B cell (primary cell): ENCODE results near the gene TNPO3. TPM values are rescaled to one million over a fixed set of nuclear protein-coding genes. Genes with fewer than 3 reads are reported as not detected.

Source experiments
- ATAC-seq: fragments of 200-7000 bp; cut with Tn5 transposase; one replicate; pipeline ENCODE4 v1.10.0; 2021; ENCODE audit warnings: low read depth, mild to moderate bottlenecking, moderate number of reproducible peaks, moderate library complexity
- CTCF ChIA-PET: fragments of 350-600 bp; sonication (Branson Sonifier 250); formaldehyde crosslinking; loops from one replicate; lab custom pipeline; 2021; ENCODE audit warnings: antibody characterized with exemption, inconsistent platforms; lab: Charles Lee
- POLR2A ChIA-PET: fragments of 350-600 bp; sonication (Branson Sonifier 250); formaldehyde crosslinking; loops from one replicate; lab custom pipeline; 2021; ENCODE audit warnings: antibody characterized with exemption; lab: Charles Lee
- DNase-seq: peaks from one replicate; pipeline ENCODE4 v3.0.0; 2013
- H2AFZ ChIP-seq: 2 replicates; pipeline ENCODE4 v1.6.1; 2012; ENCODE audit warnings: mild to moderate bottlenecking, low read depth, low read length; ENCODE audit not compliant: insufficient read depth, poor library complexity, severe bottlenecking
- H3K27ac ChIP-seq, 2 donors: 1 replicate in 1 of 2; 2 replicates in 1 of 2; pipeline ENCODE4 v1.5.1; 2012 to 2013; ENCODE audit warnings: low read length in 2 of 2, mild to moderate bottlenecking in 2 of 2, moderate library complexity in 1 of 2
- H3K27me3 ChIP-seq, 4 experiments: fragments of 200-600 bp in 1 of 4; sonication (generic) in 1 of 4; replicated peaks in 1 of 4; 1 replicate in 2 of 4; 2 replicates in 2 of 4; pipeline versions ENCODE4 v1.6.1 to v1.7.0; 2013 to 2016; ENCODE audit warnings: low read length in 3 of 4, mild to moderate bottlenecking in 2 of 4, mixed read lengths in 1 of 4, moderate library complexity in 1 of 4; ENCODE audit not compliant: insufficient read depth in 4 of 4, control insufficient read depth in 3 of 4; ENCODE audit errors: control extremely low read depth in 1 of 4
- H3K36me3 ChIP-seq, 2 experiments: replicated peaks in 1 of 2; 1 replicate in 1 of 2; 2 replicates in 1 of 2; pipeline versions ENCODE4 v1.6.1 to v1.7.1; 2013; ENCODE audit warnings: low read length in 1 of 2; ENCODE audit not compliant: insufficient read depth in 2 of 2, control insufficient read depth in 1 of 2; ENCODE audit errors: control extremely low read depth in 1 of 2, extremely low read depth in 1 of 2
- H3K4me1 ChIP-seq, 2 donors: fragments of 200-600 bp in 1 of 2; sonication (generic) in 1 of 2; 1 replicate in 1 of 2; 2 replicates in 1 of 2; pipeline versions ENCODE4 v1.5.1 to v1.6.1; 2013 to 2017; ENCODE audit warnings: low read length in 2 of 2; ENCODE audit not compliant: control insufficient read depth in 2 of 2, insufficient read depth in 2 of 2
- H3K4me2 ChIP-seq: replicated peaks from 2 replicates; pipeline ENCODE3; 2012; ENCODE audit warnings: mild to moderate bottlenecking, low read depth, low read length; ENCODE audit not compliant: poor library complexity, severe bottlenecking
- H3K4me3 ChIP-seq, 5 experiments: fragments of 200-600 bp in 1 of 5; sonication (generic) in 1 of 5; 1 replicate in 3 of 5; 2 replicates in 2 of 5; pipeline versions ENCODE4 v1.5.1 to v1.7.0; 2011 to 2016; ENCODE audit warnings: low read length in 4 of 5, mild to moderate bottlenecking in 4 of 5, low read depth in 2 of 5, control low read depth in 1 of 5, moderate library complexity in 1 of 5; ENCODE audit not compliant: insufficient read depth in 1 of 5; ENCODE audit errors: control extremely low read depth in 1 of 5, extremely low read depth in 1 of 5
- H3K79me2 ChIP-seq: fragments of 200-600 bp; sonication (generic); one replicate; pipeline ENCODE4 v1.6.0; 2016; ENCODE audit warnings: low read length; ENCODE audit not compliant: control insufficient read depth, insufficient read depth
- H3K9ac ChIP-seq: fragments of 200-600 bp; sonication (generic); 2 replicates; pipeline ENCODE4 v1.6.1; 2017; ENCODE audit warnings: mild to moderate bottlenecking, low read length, moderate library complexity
- H3K9me3 ChIP-seq, 3 donors: one replicate each; pipeline versions ENCODE4 v1.6.1 to v1.7.1; 2013; ENCODE audit warnings: low read length in 2 of 3; ENCODE audit not compliant: control insufficient read depth in 2 of 3, insufficient read depth in 1 of 3; ENCODE audit errors: control extremely low read depth in 1 of 3
- H4K20me1 ChIP-seq: 2 replicates; pipeline ENCODE4 v1.6.0; 2012; ENCODE audit warnings: mild to moderate bottlenecking, low read length; ENCODE audit not compliant: insufficient read depth, control insufficient read depth, poor library complexity, severe bottlenecking
- H3K27ac Mint-ChIP-seq: one replicate; pipeline ENCODE4 v1.8.0; 2021; ENCODE audit warnings: mixed read lengths
- H3K27me3 Mint-ChIP-seq: one replicate; pipeline ENCODE4 v1.8.0; 2021; ENCODE audit warnings: mixed read lengths
- H3K4me1 Mint-ChIP-seq: one replicate; pipeline ENCODE4 v1.8.0; 2021; ENCODE audit warnings: mixed read lengths
- H3K4me3 Mint-ChIP-seq: one replicate; pipeline ENCODE4 v1.8.0; 2021; ENCODE audit warnings: mixed read lengths
- H3K9me3 Mint-ChIP-seq: one replicate; pipeline ENCODE4 v1.8.0; 2022; ENCODE audit warnings: mixed read lengths; ENCODE audit not compliant: insufficient read depth
- EZH2 ChIP-seq: IDR thresholded peaks from 2 replicates; pipeline ENCODE4 v1.6.1; 2012; ENCODE audit warnings: borderline replicate concordance, low read depth, mild to moderate bottlenecking, moderate library complexity, low read length; ENCODE audit not compliant: insufficient read depth, poor library complexity, severe bottlenecking
- WGBS: methylation state at CpG from one replicate; pipeline ENCODE4 v1.1.5; 2013; ENCODE audit warnings: missing lambda C conversion rate; ENCODE audit not compliant: insufficient coverage; 5-methylcytosine and 5-hydroxymethylcytosine counted together
- intact Hi-C: fragments of 100-400 bp; cut with micrococcal nuclease; formaldehyde crosslinking; loops from one replicate; pipeline ENCODE4 v1.10.0; 2022
- polyA plus RNA-seq: library from polyadenylated mRNA; depleted of rRNA; stranded (reverse); fragments of >200 nt; gene quantifications from 2 replicates; pipeline ENCODE4 v1.2.3, GENCODE V29; 2012
- total RNA-seq, 2 donors: library from RNA; stranded (reverse); fragments of 120-200 nt in 1 of 2; gene quantifications; 1 replicate in 1 of 2; 2 replicates in 1 of 2; pipeline versions ENCODE4 v1.2.3 to v1.2.4, GENCODE V29; 2013 to 2022
- TF ChIP-seq, protein P1 (sequence below): fragments of 200-600 bp; IDR thresholded peaks from one replicate; pipeline ENCODE4 v1.8.0; 2022; ENCODE audit warnings: antibody characterized with exemption, mild to moderate bottlenecking

Gene TNPO3
- total and polyA plus RNA-seq, 2 donors (not counting 1 experiment from before 2014, with no cell fraction given): 19.0 to 48.3 TPM

DNA sequence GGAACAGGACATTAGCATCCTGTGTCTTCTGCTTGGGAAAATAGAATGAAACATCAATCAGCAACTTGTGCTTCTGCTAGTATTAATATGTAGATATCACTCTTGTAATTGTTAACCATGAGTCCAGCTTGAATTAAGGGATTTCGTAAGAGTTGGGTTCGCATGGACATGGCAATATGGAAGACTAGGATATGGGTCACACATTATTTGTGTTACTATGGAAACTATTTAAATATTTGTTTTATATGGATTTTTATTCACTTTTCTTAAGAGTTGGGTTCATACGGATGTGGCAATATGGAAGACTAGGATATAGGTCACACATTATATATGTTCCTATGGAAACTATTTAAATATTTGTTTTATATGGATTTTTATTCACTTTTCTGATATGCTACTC lies 24.5 kb downstream of the TNPO3 start:
- no peak for ATAC-seq
- no peaks in the 10 kb centered on the region for H3K9me3 ChIP-seq
- H3K27ac Mint-ChIP-seq: no peak overlapping the region
- H3K4me1 ChIP-seq: no peaks in the 10 kb centered on the region
- H3K9ac ChIP-seq: no peak overlapping the region
- no peaks in the 10 kb centered on the region for H3K27me3 ChIP-seq
- H3K79me2 ChIP-seq: peaks cover 100% of the 10 kb centered on the region
- WGBS: no CpG with 5 or more reads among the region's 3 CpGs
- no peaks in the 10 kb centered on the region for H3K27me3 Mint-ChIP-seq
- no peak for DNase-seq
- TF ChIP-seq, protein P1, sequence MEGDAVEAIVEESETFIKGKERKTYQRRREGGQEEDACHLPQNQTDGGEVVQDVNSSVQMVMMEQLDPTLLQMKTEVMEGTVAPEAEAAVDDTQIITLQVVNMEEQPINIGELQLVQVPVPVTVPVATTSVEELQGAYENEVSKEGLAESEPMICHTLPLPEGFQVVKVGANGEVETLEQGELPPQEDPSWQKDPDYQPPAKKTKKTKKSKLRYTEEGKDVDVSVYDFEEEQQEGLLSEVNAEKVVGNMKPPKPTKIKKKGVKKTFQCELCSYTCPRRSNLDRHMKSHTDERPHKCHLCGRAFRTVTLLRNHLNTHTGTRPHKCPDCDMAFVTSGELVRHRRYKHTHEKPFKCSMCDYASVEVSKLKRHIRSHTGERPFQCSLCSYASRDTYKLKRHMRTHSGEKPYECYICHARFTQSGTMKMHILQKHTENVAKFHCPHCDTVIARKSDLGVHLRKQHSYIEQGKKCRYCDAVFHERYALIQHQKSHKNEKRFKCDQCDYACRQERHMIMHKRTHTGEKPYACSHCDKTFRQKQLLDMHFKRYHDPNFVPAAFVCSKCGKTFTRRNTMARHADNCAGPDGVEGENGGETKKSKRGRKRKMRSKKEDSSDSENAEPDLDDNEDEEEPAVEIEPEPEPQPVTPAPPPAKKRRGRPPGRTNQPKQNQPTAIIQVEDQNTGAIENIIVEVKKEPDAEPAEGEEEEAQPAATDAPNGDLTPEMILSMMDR: no peak
- TF ChIP-seq EZH2: no peak
- H3K27ac ChIP-seq: no peak overlapping the region
- POLR2A ChIA-PET: no interaction called here
- CTCF ChIA-PET: no interaction called here
- H3K4me3 Mint-ChIP-seq: no peak overlapping the region
- H3K36me3 ChIP-seq: peaks cover 0 to 18% of the 10 kb centered on the region in 2 experiments
- H3K4me2 ChIP-seq: no peak overlapping the region
- H3K9me3 Mint-ChIP-seq: no peaks in the 10 kb centered on the region
- H4K20me1 ChIP-seq: peaks cover 48% of the 10 kb centered on the region
- no peak overlapping the region for H2AFZ ChIP-seq
- intact Hi-C loops: no loop called here
- peaks cover 32% of the 10 kb centered on the region for H3K4me1 Mint-ChIP-seq
- H3K4me3 ChIP-seq: no peak overlapping the region

DNA sequence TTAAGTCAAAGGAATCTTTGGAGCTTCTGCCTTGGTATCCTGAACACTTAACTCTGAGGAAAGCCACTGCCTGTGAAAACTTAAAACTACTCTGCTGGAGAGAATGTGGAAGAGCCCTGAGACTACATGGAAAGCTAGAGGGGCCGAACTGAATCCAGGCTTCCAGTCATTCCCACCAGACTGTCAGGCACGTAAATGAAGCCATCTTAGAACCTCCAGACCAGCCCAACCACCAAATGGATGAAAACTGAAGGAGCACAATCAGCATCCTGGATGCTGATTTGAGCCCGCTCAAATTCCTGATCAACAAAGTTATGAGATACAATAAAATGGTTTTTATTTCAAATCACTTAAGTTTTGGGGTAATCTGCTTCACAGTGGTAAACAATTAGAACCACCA lies 30.8 kb downstream of the TNPO3 start:
- Histone ChIP-seq H3K79me2 (peaks cover 99% of the 10 kb centered on the region), H3K27ac (no peak overlapping the region), H3K4me2 (no peak overlapping the region), H3K27me3 (no peaks in the 10 kb centered on the region), H3K9ac (no peak overlapping the region), H3K36me3 (peaks cover 0 to 22% of the 10 kb centered on the region in 2 experiments), H3K9me3 (no peaks in the 10 kb centered on the region), H3K4me1 (no peaks in the 10 kb centered on the region), H3K4me3 (no peak overlapping the region), H2AFZ (no peak overlapping the region), H4K20me1 (peaks cover 54% of the 10 kb centered on the region)
- WGBS: 100% methylated on average over 2 of the region's 3 CpGs
- Mint-ChIP-seq H3K4me3 (no peak overlapping the region), H3K9me3 (no peaks in the 10 kb centered on the region), H3K27me3 (no peaks in the 10 kb centered on the region), H3K27ac (no peak overlapping the region), H3K4me1 (peaks cover 33% of the 10 kb centered on the region)
- ATAC-seq (no peak), DNase-seq (no peak)
- CTCF ChIA-PET: interaction anchor here (1.7 kb wide), 2 partner anchors 14 to 140 kb away, joined by 4 to 6 read pairs; no protein-coding TSS in a partner anchor
- TF ChIP-seq, protein P1: no peak
- no peak for TF ChIP-seq EZH2
- POLR2A ChIA-PET: no interaction called here
- intact Hi-C loops: no loop called here
